ENCODE measurements around the gene TH. TPM values are rescaled to one million over a fixed set of nuclear protein-coding genes. Genes with fewer than 3 reads are reported as not detected.
A peak's percentile ranks its signal among the peaks of the same experiment; 100 is the strongest.

The TH gene
- total RNA-seq, 1 donor, result not detected

DNA sequence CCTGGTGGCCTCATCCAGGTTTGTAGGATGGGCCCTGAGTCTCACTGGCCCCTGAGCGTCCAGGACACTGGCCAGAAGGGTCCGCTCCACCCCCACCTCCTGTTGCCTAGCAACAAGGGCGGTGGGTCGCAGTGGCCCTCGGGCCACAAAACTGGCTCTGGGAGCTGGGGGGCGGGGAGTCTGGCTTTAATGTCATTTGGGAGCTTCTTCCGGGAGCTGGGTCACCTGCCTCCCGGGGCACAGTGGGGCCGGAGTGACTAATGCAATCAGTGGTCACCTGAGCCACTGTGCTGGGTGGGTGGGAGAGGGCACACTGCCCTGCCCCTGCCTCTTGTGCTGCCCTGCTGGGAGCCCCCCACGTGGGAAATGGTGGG, 2.6 kb downstream of the TH start:
- H3K36me3 ChIP-seq (ENCODE audit: insufficient read depth, low read length), result no peaks in the 10 kb centered on the region
- H3K27ac ChIP-seq (ENCODE audit: low read depth, low read length), result no peak overlapping the region
- H4K20me1 ChIP-seq (ENCODE audit: insufficient read depth, low read length), result no peaks in the 10 kb centered on the region
- H3K27me3 ChIP-seq (ENCODE audit: insufficient read depth, low read length), result no peaks in the 10 kb centered on the region
- DNase-seq (ENCODE audit: insufficient read length, low spot score, missing footprints), result peak; percentile 86
- H3K4me3 ChIP-seq (ENCODE audit: insufficient read depth, low read length), result no peak overlapping the region
- no peaks in the 10 kb centered on the region for H3K79me2 ChIP-seq (ENCODE audit: insufficient read depth, low read length)
- no peak for TF ChIP-seq CTCF (IDR thresholded peaks at IDR 0.05; ENCODE audit: extremely low read depth, low read depth, low read length)
- no peaks in the 10 kb centered on the region for H3K9me3 ChIP-seq (ENCODE audit: low read depth, low read length)
- H2AFZ ChIP-seq (ENCODE audit: low read length), result no peak overlapping the region
- no peak overlapping the region for H3K4me2 ChIP-seq (ENCODE audit: insufficient read depth, low read length)
- no peaks in the 10 kb centered on the region for H3K4me1 ChIP-seq (ENCODE audit: insufficient read depth, low read length)

- Histone ChIP-seq H3K79me2 (ENCODE audit: insufficient read depth, low read length) (no peaks in the 10 kb centered on the region), H4K20me1 (ENCODE audit: insufficient read depth, low read length) (no peaks in the 10 kb centered on the region), H3K4me3 (ENCODE audit: insufficient read depth, low read length) (no peak overlapping the region), H3K27ac (ENCODE audit: low read depth, low read length) (no peak overlapping the region), H3K4me1 (ENCODE audit: insufficient read depth, low read length) (no peaks in the 10 kb centered on the region), H3K36me3 (ENCODE audit: insufficient read depth, low read length) (no peaks in the 10 kb centered on the region), H3K27me3 (ENCODE audit: insufficient read depth, low read length) (no peaks in the 10 kb centered on the region), H3K4me2 (ENCODE audit: insufficient read depth, low read length) (no peak overlapping the region), H3K9me3 (ENCODE audit: low read depth, low read length) (no peaks in the 10 kb centered on the region), H2AFZ (ENCODE audit: low read length) (no peak overlapping the region)
- TF ChIP-seq CTCF (IDR thresholded peaks at IDR 0.05; ENCODE audit: extremely low read depth, low read depth, low read length), result no peak
- peak; percentile 90 for DNase-seq (ENCODE audit: insufficient read length, low spot score, missing footprints)
These were observed 3.2 kb downstream of the TH start for GRCh38 chr11:2168286-2169004.

- Histone ChIP-seq H3K36me3 (ENCODE audit: insufficient read depth, low read length) (no peaks in the 10 kb centered on the region), H3K4me2 (ENCODE audit: insufficient read depth, low read length) (no peak overlapping the region), H3K4me1 (ENCODE audit: insufficient read depth, low read length) (no peaks in the 10 kb centered on the region), H3K4me3 (ENCODE audit: insufficient read depth, low read length) (no peak overlapping the region), H4K20me1 (ENCODE audit: insufficient read depth, low read length) (no peaks in the 10 kb centered on the region), H2AFZ (ENCODE audit: low read length) (no peak overlapping the region), H3K79me2 (ENCODE audit: insufficient read depth, low read length) (no peaks in the 10 kb centered on the region), H3K9me3 (ENCODE audit: low read depth, low read length) (no peaks in the 10 kb centered on the region), H3K27me3 (ENCODE audit: insufficient read depth, low read length) (no peaks in the 10 kb centered on the region), H3K27ac (ENCODE audit: low read depth, low read length) (no peak overlapping the region)
- no peak for TF ChIP-seq CTCF (IDR thresholded peaks at IDR 0.05; ENCODE audit: extremely low read depth, low read depth, low read length)
- DNase-seq (ENCODE audit: insufficient read length, low spot score, missing footprints), result peak; percentile 93
These were observed 4.2 kb downstream of the TH start for GRCh38 chr11:2167141-2168045.

Measured in osteoblast (primary cell).